ENCODE data around the gene TSPAN11. TPM values are rescaled to one million over a fixed set of nuclear protein-coding genes. Genes with fewer than 3 reads are reported as not detected.

The TSPAN11 gene
- total and polyA plus RNA-seq, 10 donors, result 0.26 to 4.1 (median 1.4) TPM

GRCh38 chr12:31019561-31019960 is 93.0 kb downstream of the TSPAN11 start:
- H3K9me3 ChIP-seq, result peaks cover 0 to 5% (median 0%) of the 10 kb centered on the region in 8 donors
- H3K36me3 ChIP-seq, result no peaks in the 10 kb centered on the region
- no peak overlapping the region for H3K4me3 ChIP-seq
- H3K4me1 ChIP-seq, result peaks cover 3 to 59% (median 19%) of the 10 kb centered on the region in 6 donors
- TF ChIP-seq POLR2AphosphoS5 (IDR thresholded peaks at IDR 0.05) (no peak), POLR2A (IDR thresholded peaks at IDR 0.05) (no peak), CTCF (IDR thresholded peaks at IDR 0.05 in 8 of 11, conservative IDR thresholded peaks at IDR 0.05 in 3 of 11) (no peak)
- H3K27ac ChIP-seq, result no peak overlapping the region
- DNase-seq, result no peak
- H3K27me3 ChIP-seq (replicated peaks in 1 of 7), result no peaks in the 10 kb centered on the region
- 81 to 94% (median 84%) methylated on average over 6 of the region's 6 CpGs for WGBS, 5 donors
- intact Hi-C loops (cut with DNase I; ENCODE audit: low total_unique reads), result no loop called here

GRCh38 chr12:31019976-31020375 is 93.4 kb downstream of the TSPAN11 start:
- no peaks in the 10 kb centered on the region for H3K36me3 ChIP-seq
- H3K4me1 ChIP-seq, result peaks cover 3 to 59% (median 19%) of the 10 kb centered on the region in 6 donors
- peaks cover 0 to 5% (median 0%) of the 10 kb centered on the region in 8 donors for H3K9me3 ChIP-seq
- intact Hi-C loops (cut with DNase I; ENCODE audit: low total_unique reads), result no loop called here
- WGBS, 5 donors, result 76 to 82% (median 76%) methylated on average over 14 of the region's 14 CpGs
- no peak for TF ChIP-seq POLR2AphosphoS5 (IDR thresholded peaks at IDR 0.05)
- no peak for TF ChIP-seq CTCF (IDR thresholded peaks at IDR 0.05 in 8 of 11, conservative IDR thresholded peaks at IDR 0.05 in 3 of 11)
- no peak for TF ChIP-seq POLR2A (IDR thresholded peaks at IDR 0.05)
- H3K27ac ChIP-seq, result no peak overlapping the region
- H3K4me3 ChIP-seq, result no peak overlapping the region
- no peaks in the 10 kb centered on the region for H3K27me3 ChIP-seq (replicated peaks in 1 of 7)
- peak; percentile 59 for DNase-seq

GRCh38 chr12:31020385-31021166 is 94.0 kb downstream of the TSPAN11 start:
- no peaks in the 10 kb centered on the region for H3K36me3 ChIP-seq
- intact Hi-C loops (cut with DNase I; ENCODE audit: low total_unique reads), result no loop called here
- peak; percentile 65 for DNase-seq
- H3K4me3 ChIP-seq, result no peak overlapping the region
- H3K4me1 ChIP-seq, result peaks cover 3 to 59% (median 19%) of the 10 kb centered on the region in 6 donors
- H3K9me3 ChIP-seq, result peaks cover 0 to 5% (median 0%) of the 10 kb centered on the region in 8 donors
- TF ChIP-seq POLR2AphosphoS5 (IDR thresholded peaks at IDR 0.05) (no peak), POLR2A (IDR thresholded peaks at IDR 0.05) (no peak), CTCF (IDR thresholded peaks at IDR 0.05 in 8 of 11, conservative IDR thresholded peaks at IDR 0.05 in 3 of 11) (no peak)
- WGBS, 5 donors, result 79 to 82% (median 81%) methylated on average over 11 of the region's 11 CpGs
- no peak overlapping the region for H3K27ac ChIP-seq
- no peaks in the 10 kb centered on the region for H3K27me3 ChIP-seq (replicated peaks in 1 of 7)

GRCh38 chr12:31021181-31021580 is 94.6 kb downstream of the TSPAN11 start:
- no peak for DNase-seq
- H3K9me3 ChIP-seq, result peaks cover 0 to 5% (median 0%) of the 10 kb centered on the region in 8 donors
- TF ChIP-seq POLR2A (IDR thresholded peaks at IDR 0.05) (no peak), POLR2AphosphoS5 (IDR thresholded peaks at IDR 0.05) (no peak), CTCF (IDR thresholded peaks at IDR 0.05 in 8 of 11, conservative IDR thresholded peaks at IDR 0.05 in 3 of 11) (no peak)
- H3K4me3 ChIP-seq, result no peak overlapping the region
- 75 to 89% (median 84%) methylated on average over 3 of the region's 3 CpGs for WGBS, 5 donors
- H3K36me3 ChIP-seq, result no peaks in the 10 kb centered on the region
- H3K4me1 ChIP-seq, result peaks cover 3 to 53% (median 19%) of the 10 kb centered on the region in 6 donors
- no peaks in the 10 kb centered on the region for H3K27me3 ChIP-seq (replicated peaks in 1 of 7)
- intact Hi-C loops (cut with DNase I; ENCODE audit: low total_unique reads), result no loop called here
- peak overlapping the region in 1 of 8 donors; percentile 49 for H3K27ac ChIP-seq

All from spleen (tissue), 11 donors.